Measurements from ENCODE around the gene TMEM9. TPM values are rescaled to one million over a fixed set of nuclear protein-coding genes. Genes with fewer than 3 reads are reported as not detected.

The TMEM9 gene
- total RNA-seq, 3 donors from 2014 or later (not counting 1 experiment from before 2014, with no cell fraction given), result 16.2 to 18.1 (median 16.9) TPM

- Histone ChIP-seq H3K27me3 (ENCODE audit: control insufficient read depth, insufficient read depth, low read length) (no peaks in the 10 kb centered on the region), H3K36me3 (ENCODE audit: control insufficient read depth, insufficient read depth, low read length) (no peaks in the 10 kb centered on the region), H3K27ac (ENCODE audit: low read length) (no peak overlapping the region), H3K9me3 (ENCODE audit: control insufficient read depth, insufficient read depth, low read length) (no peaks in the 10 kb centered on the region), H3K4me1 (ENCODE audit: control insufficient read depth, insufficient read depth, low read length) (no peaks in the 10 kb centered on the region), H3K4me3 (ENCODE audit: low read length) (no peak overlapping the region)
- no peak for DNase-seq
- Mint-ChIP-seq H3K4me1 (no peaks in the 10 kb centered on the region), H3K4me3 (no peak overlapping the region), H3K27ac (no peak overlapping the region), H3K27me3 (ENCODE audit: low read depth in 2 of 2) (peaks cover 4 to 15% of the 10 kb centered on the region in 2 donors), H3K9me3 (no peaks in the 10 kb centered on the region), H3K36me3 (no peaks in the 10 kb centered on the region)
- 68% methylated on average over 7 of the region's 9 CpGs for WGBS (ENCODE audit: insufficient coverage)
- ATAC-seq, result no peak
- no peak for TF ChIP-seq CTCF (IDR thresholded peaks at IDR 0.05)
- intact Hi-C loops (cut with micrococcal nuclease), result no loop called here
Measured at GRCh38 chr1:201128476-201128875, 25.8 kb downstream of the TMEM9 start.

GRCh38 chr1:201127755-201128455 lies 26.4 kb downstream of the TMEM9 start:
- WGBS (ENCODE audit: insufficient coverage), result 95% methylated on average over 14 of the region's 17 CpGs
- H3K27me3 ChIP-seq (ENCODE audit: control insufficient read depth, insufficient read depth, low read length), result no peaks in the 10 kb centered on the region
- intact Hi-C loops (cut with micrococcal nuclease), result no loop called here
- H3K4me3 Mint-ChIP-seq, result no peak overlapping the region
- H3K36me3 Mint-ChIP-seq, result no peaks in the 10 kb centered on the region
- no peak for DNase-seq
- H3K4me1 Mint-ChIP-seq, result no peaks in the 10 kb centered on the region
- no peaks in the 10 kb centered on the region for H3K36me3 ChIP-seq (ENCODE audit: control insufficient read depth, insufficient read depth, low read length)
- no peak overlapping the region for H3K27ac ChIP-seq (ENCODE audit: low read length)
- H3K4me3 ChIP-seq (ENCODE audit: low read length), result no peak overlapping the region
- TF ChIP-seq CTCF (IDR thresholded peaks at IDR 0.05), result no peak
- no peaks in the 10 kb centered on the region for H3K4me1 ChIP-seq (ENCODE audit: control insufficient read depth, insufficient read depth, low read length)
- peaks cover 10 to 15% of the 10 kb centered on the region in 2 donors for H3K27me3 Mint-ChIP-seq (ENCODE audit: low read depth in 2 of 2)
- H3K27ac Mint-ChIP-seq, result no peak overlapping the region
- no peaks in the 10 kb centered on the region for H3K9me3 ChIP-seq (ENCODE audit: control insufficient read depth, insufficient read depth, low read length)
- no peak for ATAC-seq
- H3K9me3 Mint-ChIP-seq, result no peaks in the 10 kb centered on the region

GRCh38 chr1:201126832-201127754 lies 27.2 kb downstream of the TMEM9 start, which contains the start of gene ASCL5:
ASCL5 (minus strand) TSS chr1:201127184; CDS start chr1:201115372, 11,812 bp downstream.
- WGBS (ENCODE audit: insufficient coverage), result 87% methylated on average over 24 of the region's 24 CpGs
- Mint-ChIP-seq H3K27ac (no peak within 1 kb of the TSS), H3K4me3 (no peak within 1 kb of the TSS), H3K9me3 (no peaks in the 10 kb centered on the region), H3K36me3 (no peaks in the 10 kb centered on the region), H3K27me3 (ENCODE audit: low read depth in 2 of 2) (peaks cover 11 to 15% of the 10 kb centered on the region in 2 donors), H3K4me1 (no peaks in the 10 kb centered on the region)
- DNase-seq (no peak), ATAC-seq (no peak)
- H3K4me3 ChIP-seq (ENCODE audit: low read length), result no peak within 1 kb of the TSS
- intact Hi-C loops (cut with micrococcal nuclease), result no loop called here
- H3K9me3 ChIP-seq (ENCODE audit: control insufficient read depth, insufficient read depth, low read length), result no peaks in the 10 kb centered on the region
- no peak for TF ChIP-seq CTCF (IDR thresholded peaks at IDR 0.05)
- H3K27ac ChIP-seq (ENCODE audit: low read length), result no peak within 1 kb of the TSS
- no peaks in the 10 kb centered on the region for H3K4me1 ChIP-seq (ENCODE audit: control insufficient read depth, insufficient read depth, low read length)
- H3K36me3 ChIP-seq (ENCODE audit: control insufficient read depth, insufficient read depth, low read length), result no peaks in the 10 kb centered on the region
- H3K27me3 ChIP-seq (ENCODE audit: control insufficient read depth, insufficient read depth, low read length), result no peaks in the 10 kb centered on the region

Measured in natural killer cell (primary cell).